Suprapubic skin (tissue), 4 donors: ENCODE measurements around the gene ABCA6.

Source experiments
- EP300 ChIP-seq: sonication (generic); formaldehyde crosslinking; IDR thresholded peaks from one replicate; pipeline ENCODE4 v1.6.1; 2017; ENCODE audit warnings: antibody characterized with exemption
- POLR2A ChIP-seq, 2 donors: fragments of 450-650 bp; IDR thresholded peaks; one replicate each; pipeline ENCODE4 v1.6.1; 2017; ENCODE audit warnings: antibody characterized with exemption in 2 of 2, mild to moderate bottlenecking in 2 of 2, moderate library complexity in 2 of 2
- POLR2AphosphoS5 ChIP-seq, 3 donors: sonication (generic); formaldehyde crosslinking; IDR thresholded peaks; one replicate each; pipeline ENCODE4 v1.6.1; 2017; ENCODE audit warnings: antibody characterized with exemption in 3 of 3
- TF ChIP-seq, protein P1 (sequence below), 2 donors: fragments of 200-600 bp in 1 of 2; fragments of 450-650 bp in 1 of 2; sonication (generic) in 1 of 2; IDR thresholded peaks; one replicate each; pipeline ENCODE4 v1.5.1; 2016 to 2019; ENCODE audit warnings: antibody characterized with exemption in 2 of 2, mild to moderate bottlenecking in 1 of 2, moderate library complexity in 1 of 2

DNA sequence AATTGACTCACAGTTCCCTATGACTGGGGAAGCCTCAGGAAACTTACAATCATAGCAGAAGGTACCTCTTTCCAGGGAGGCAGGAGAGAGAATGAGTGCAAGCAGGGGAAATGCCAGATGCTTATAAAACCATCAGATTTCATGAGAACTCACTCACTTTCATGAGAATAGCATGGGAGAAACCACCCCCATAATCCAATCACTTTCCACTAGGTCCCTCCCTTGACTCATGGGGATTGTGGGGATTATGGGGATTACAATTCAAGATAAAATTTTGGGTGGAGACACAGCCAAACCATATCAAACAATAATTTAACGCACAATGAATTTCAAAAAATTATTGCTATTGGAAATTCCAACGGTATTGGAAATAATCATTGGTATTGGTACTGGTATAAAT is 96.0 kb downstream of the ABCA6 start:
- TF ChIP-seq POLR2A (IDR thresholded peaks at IDR 0.05) = no peak
- TF ChIP-seq, protein P1, sequence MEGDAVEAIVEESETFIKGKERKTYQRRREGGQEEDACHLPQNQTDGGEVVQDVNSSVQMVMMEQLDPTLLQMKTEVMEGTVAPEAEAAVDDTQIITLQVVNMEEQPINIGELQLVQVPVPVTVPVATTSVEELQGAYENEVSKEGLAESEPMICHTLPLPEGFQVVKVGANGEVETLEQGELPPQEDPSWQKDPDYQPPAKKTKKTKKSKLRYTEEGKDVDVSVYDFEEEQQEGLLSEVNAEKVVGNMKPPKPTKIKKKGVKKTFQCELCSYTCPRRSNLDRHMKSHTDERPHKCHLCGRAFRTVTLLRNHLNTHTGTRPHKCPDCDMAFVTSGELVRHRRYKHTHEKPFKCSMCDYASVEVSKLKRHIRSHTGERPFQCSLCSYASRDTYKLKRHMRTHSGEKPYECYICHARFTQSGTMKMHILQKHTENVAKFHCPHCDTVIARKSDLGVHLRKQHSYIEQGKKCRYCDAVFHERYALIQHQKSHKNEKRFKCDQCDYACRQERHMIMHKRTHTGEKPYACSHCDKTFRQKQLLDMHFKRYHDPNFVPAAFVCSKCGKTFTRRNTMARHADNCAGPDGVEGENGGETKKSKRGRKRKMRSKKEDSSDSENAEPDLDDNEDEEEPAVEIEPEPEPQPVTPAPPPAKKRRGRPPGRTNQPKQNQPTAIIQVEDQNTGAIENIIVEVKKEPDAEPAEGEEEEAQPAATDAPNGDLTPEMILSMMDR (IDR thresholded peaks at IDR 0.05) = no peak
- TF ChIP-seq EP300 = no peak
- TF ChIP-seq POLR2AphosphoS5 (IDR thresholded peaks at IDR 0.05) = no peak
